Cardiac muscle cell (in vitro differentiated cells and primary cell): ENCODE measurements around the gene FNBP1. TPM values are rescaled to one million over a fixed set of nuclear protein-coding genes. Genes with fewer than 3 reads are reported as not detected.
"Not testable (repeated sequence)": the region's sequence is repeated elsewhere in the genome, so short reads cannot be mapped to it uniquely, and the experiment has no call there.

ENCODE experiments used
- DNase-seq, 2 donors: peaks; one replicate each; pipeline versions ENCODE4 v3.0.0 to v3.0.0-alpha.2; 2010 to 2017; ENCODE audit warnings: low read depth in 1 of 2, low spot score in 1 of 2
- H3K27ac ChIP-seq: fragments of 200-600 bp; sonication (generic); 2 replicates; pipeline ENCODE4 v1.5.1; 2016
- H3K27me3 ChIP-seq: fragments of 200-600 bp; sonication (generic); 2 replicates; pipeline ENCODE4 v1.6.0; 2016; ENCODE audit warnings: control low read depth
- H3K36me3 ChIP-seq: fragments of 200-600 bp; sonication (generic); 2 replicates; pipeline ENCODE4 v1.5.1; 2016; ENCODE audit warnings: control low read depth
- H3K4me1 ChIP-seq: fragments of 200-600 bp; sonication (generic); 2 replicates; pipeline ENCODE4 v1.8.1; 2017; ENCODE audit warnings: low read depth, mild to moderate bottlenecking, mixed run types
- H3K4me3 ChIP-seq: fragments of 200-600 bp; sonication (generic); 2 replicates; pipeline ENCODE4 v1.5.1; 2016; ENCODE audit warnings: mild to moderate bottlenecking
- H3K9me3 ChIP-seq: fragments of 200-600 bp; sonication (generic); 2 replicates; pipeline ENCODE4 v1.5.1; 2017; ENCODE audit warnings: low read depth, mild to moderate bottlenecking, control low read depth
- CTCF ChIP-seq: IDR thresholded peaks from 2 replicates; pipeline ENCODE4 v1.5.1; 2012; ENCODE audit warnings: low read depth, mild to moderate bottlenecking, low read length
- polyA plus RNA-seq: library from polyadenylated mRNA; unstranded; fragments of >200 nt; fragmentation: Nextera tagmentation; extraction: Ambion mirVana; gene quantifications from 2 replicates; pipeline ENCODE4 v1.2.1, GENCODE V29; 2016
- total RNA-seq: library from RNA; depleted of rRNA; stranded (reverse); fragments of >200 nt; gene quantifications from 2 replicates; pipeline ENCODE4 v1.2.3, GENCODE V29; 2016

Gene FNBP1
- total and polyA plus RNA-seq, 2 experiments from 2014 or later, result 20.5 to 37.9 TPM

DNA sequence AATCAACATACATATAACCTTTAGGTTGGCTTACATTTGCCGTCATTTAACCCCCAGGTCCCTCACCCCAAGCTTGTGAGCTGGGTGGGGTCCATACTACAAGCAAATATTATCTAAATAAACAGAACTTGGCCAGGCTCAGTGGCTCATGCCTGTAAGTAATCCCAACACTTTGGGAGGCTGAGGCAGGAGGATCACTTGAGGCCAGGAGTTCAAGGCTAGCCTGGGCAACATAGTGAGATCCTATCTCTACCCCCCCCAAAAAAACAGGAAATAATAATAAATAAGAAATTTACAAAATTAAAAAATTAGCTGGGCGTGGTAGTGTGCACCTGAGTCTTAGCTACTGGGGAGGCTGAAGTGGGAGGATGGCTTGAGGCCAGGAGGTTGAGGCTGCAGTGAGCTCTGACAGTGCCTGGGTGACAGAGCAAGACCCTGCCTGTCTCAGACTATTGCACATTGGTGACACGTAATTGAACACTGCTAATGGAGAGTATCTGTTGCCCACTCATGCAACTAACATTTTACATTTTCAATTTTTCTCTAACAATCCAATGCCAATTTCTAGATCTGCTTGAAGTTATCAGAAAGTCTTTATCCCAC lies 18.9 kb downstream of the FNBP1 start:
- Histone ChIP-seq H3K27ac (peak overlapping the region; percentile 48), H3K4me3 (no peak overlapping the region), H3K36me3 (no peaks in the 10 kb centered on the region), H3K27me3 (no peaks in the 10 kb centered on the region), H3K4me1 (peaks cover 5% of the 10 kb centered on the region), H3K9me3 (no peaks in the 10 kb centered on the region)
- TF ChIP-seq CTCF, result no peak
- DNase-seq, result no peak

DNA sequence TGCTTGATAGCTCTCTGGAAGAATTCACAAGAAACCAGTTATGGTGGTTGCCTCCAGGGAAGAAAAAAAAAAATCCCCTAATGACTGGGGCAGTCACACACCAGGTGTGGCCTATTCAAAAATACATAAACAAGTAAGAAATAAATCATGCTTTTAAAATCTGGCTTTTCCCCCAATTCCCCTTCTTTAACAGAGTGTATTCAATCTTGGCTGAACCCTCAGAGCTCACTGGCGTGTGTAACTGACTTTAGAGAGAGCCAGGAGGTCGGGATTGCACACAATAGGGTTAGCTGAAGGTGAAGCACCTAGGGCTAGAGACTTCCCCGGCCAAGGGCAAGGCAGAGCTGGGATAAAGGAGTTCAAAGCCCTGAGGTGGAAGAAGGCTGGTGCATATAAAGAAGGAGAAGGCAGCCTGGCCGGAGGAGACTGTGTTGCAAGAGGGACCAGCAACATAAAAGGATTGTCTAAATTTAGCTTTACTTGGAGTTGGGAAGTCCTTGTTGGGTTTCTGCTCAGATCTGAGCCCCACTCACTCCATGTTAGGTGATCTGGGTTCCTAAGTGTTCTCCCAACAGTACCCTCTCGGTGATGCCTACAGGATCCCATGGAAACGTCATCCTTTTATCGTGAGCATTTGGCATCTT lies 19.7 kb downstream of the FNBP1 start:
- H3K36me3 ChIP-seq, result no peaks in the 10 kb centered on the region

DNA sequence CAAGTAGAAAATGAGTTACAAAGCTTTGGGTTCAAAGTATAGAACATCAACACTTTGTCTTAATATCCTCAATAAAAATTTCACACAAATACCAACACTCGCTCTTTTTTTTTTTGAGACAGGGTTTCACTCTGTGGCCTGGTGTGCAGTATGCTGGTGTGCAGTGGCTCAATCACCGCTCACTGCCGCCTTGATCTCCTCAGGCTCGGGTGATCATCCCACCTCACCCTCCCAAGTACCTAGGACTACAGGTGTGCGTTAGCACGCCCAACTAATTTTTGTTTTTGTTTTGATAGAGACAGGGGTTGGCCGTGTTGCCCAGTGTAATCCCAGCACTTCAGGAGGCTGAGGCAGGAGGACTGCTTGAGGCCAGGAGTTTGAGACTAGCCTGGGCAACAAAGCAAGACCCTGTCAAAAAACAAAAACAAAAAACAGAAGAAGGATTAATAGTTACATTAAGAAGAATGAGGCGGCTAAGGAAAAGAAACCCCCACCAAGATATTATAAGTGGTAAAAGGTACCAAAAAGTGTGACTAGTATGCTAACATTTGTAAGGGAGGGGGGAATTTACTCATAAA lies 20.3 kb downstream of the FNBP1 start:
- TF ChIP-seq CTCF, result no peak
- peaks cover 5% of the 10 kb centered on the region for H3K4me1 ChIP-seq
- no peaks in the 10 kb centered on the region for H3K36me3 ChIP-seq
- H3K27ac ChIP-seq, result no peak overlapping the region
- DNase-seq, result no peak
- H3K9me3 ChIP-seq, result no peaks in the 10 kb centered on the region
- no peaks in the 10 kb centered on the region for H3K27me3 ChIP-seq
- H3K4me3 ChIP-seq, result no peak overlapping the region

More for the DNA sequence above, 19.7 kb downstream of the FNBP1 start:
- Histone ChIP-seq H3K4me3 (no peak overlapping the region), H3K27me3 (no peaks in the 10 kb centered on the region), H3K27ac (peak overlapping the region; percentile 48), H3K4me1 (peaks cover 5% of the 10 kb centered on the region), H3K9me3 (no peaks in the 10 kb centered on the region)
- no peak for TF ChIP-seq CTCF
- no peak for DNase-seq

DNA sequence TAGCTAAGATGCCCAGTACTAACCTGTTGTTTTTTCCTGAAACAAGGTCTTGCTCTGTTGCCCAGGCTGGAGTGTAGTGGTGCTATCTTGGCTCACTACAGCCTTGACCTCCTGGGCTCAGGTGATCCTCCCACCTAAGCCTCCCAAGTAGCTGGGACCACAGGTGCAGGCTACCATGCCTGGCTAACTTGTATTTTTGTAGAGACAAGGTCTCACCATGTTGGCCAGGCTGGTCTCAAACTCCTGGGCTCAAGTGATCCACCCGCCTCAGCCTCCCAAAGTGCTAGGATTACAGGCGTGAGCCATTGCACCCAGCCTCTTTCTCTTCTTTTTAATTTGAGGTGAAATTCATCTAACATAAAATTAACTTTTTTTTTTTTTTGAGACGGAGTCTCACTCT lies 21.1 kb downstream of the FNBP1 start:
- DNase-seq, H3K27me3 ChIP-seq, H3K36me3 ChIP-seq, H3K9me3 ChIP-seq, H3K4me1 ChIP-seq, H3K27ac ChIP-seq, H3K4me3 ChIP-seq: not testable (repeated sequence)

- no peak for DNase-seq
- H3K36me3 ChIP-seq, result no peaks in the 10 kb centered on the region
- H3K9me3 ChIP-seq, result no peaks in the 10 kb centered on the region
These were observed 21.9 kb downstream of the FNBP1 start for GRCh38 chr9:130021123-130021522.

More at GRCh38 chr9:130021123-130021522, 21.9 kb downstream of the FNBP1 start:
- no peaks in the 10 kb centered on the region for H3K27me3 ChIP-seq
- no peak overlapping the region for H3K27ac ChIP-seq
- peaks cover 5% of the 10 kb centered on the region for H3K4me1 ChIP-seq
- no peak for TF ChIP-seq CTCF
- H3K4me3 ChIP-seq, result no peak overlapping the region
